Measurements from ENCODE around the gene C6orf15.
"Not testable (repeated sequence)": the region's sequence is repeated elsewhere in the genome, so short reads cannot be mapped to it uniquely, and the experiment has no call there.

Gene C6orf15

GRCh38 chr6:31079656-31080261 lies 32.6 kb downstream of the C6orf15 start:
- H3K4me1 ChIP-seq (ENCODE audit: insufficient read depth, low read length), result peaks cover 7% of the 10 kb centered on the region; the same call in 1 of the 2 replicates
- no peaks in the 10 kb centered on the region for H3K9me3 ChIP-seq (ENCODE audit: control insufficient read depth, insufficient read depth, low read length)
- H3K9ac ChIP-seq (ENCODE audit: low read depth, low read length), result no peak overlapping the region
- H3K36me3 ChIP-seq (ENCODE audit: insufficient read depth, low read length), result no peaks in the 10 kb centered on the region

- no peaks in the 10 kb centered on the region for H3K9me3 ChIP-seq (ENCODE audit: control insufficient read depth, insufficient read depth, low read length)
- H3K4me1 ChIP-seq (ENCODE audit: insufficient read depth, low read length), result peaks cover 4% of the 10 kb centered on the region; the same call in 1 of the 2 replicates
- H3K9ac ChIP-seq (ENCODE audit: low read depth, low read length), result no peak overlapping the region
- no peaks in the 10 kb centered on the region for H3K36me3 ChIP-seq (ENCODE audit: insufficient read depth, low read length)
Measured at GRCh38 chr6:31076611-31077010, 35.8 kb downstream of the C6orf15 start.

- H3K4me1 ChIP-seq (ENCODE audit: insufficient read depth, low read length), result peaks cover 9% of the 10 kb centered on the region; the same call in 1 of the 2 replicates
- H3K9me3 ChIP-seq (ENCODE audit: control insufficient read depth, insufficient read depth, low read length), result no peaks in the 10 kb centered on the region
- H3K36me3 ChIP-seq (ENCODE audit: insufficient read depth, low read length), result no peaks in the 10 kb centered on the region
- H3K9ac ChIP-seq (ENCODE audit: low read depth, low read length), result no peak overlapping the region
Measured at GRCh38 chr6:31075528-31075927, 36.8 kb downstream of the C6orf15 start.

- Histone ChIP-seq H3K9ac (ENCODE audit: low read depth, low read length) (no peak overlapping the region), H3K4me1 (ENCODE audit: insufficient read depth, low read length) (peaks cover 10% of the 10 kb centered on the region; the same call in 1 of the 2 replicates), H3K36me3 (ENCODE audit: insufficient read depth, low read length) (no peaks in the 10 kb centered on the region), H3K9me3 (ENCODE audit: control insufficient read depth, insufficient read depth, low read length) (no peaks in the 10 kb centered on the region)
Measured at GRCh38 chr6:31074401-31074800, 38.0 kb downstream of the C6orf15 start.

- Histone ChIP-seq H3K9ac (ENCODE audit: low read depth, low read length) (no peak overlapping the region; the same call in 1 of the 2 replicates), H3K36me3 (ENCODE audit: insufficient read depth, low read length) (no peaks in the 10 kb centered on the region), H3K4me1 (ENCODE audit: insufficient read depth, low read length) (peaks cover 9% of the 10 kb centered on the region; the same call in 1 of the 2 replicates), H3K9me3 (ENCODE audit: control insufficient read depth, insufficient read depth, low read length) (no peaks in the 10 kb centered on the region; the same call in 1 of the 2 replicates)
Measured at GRCh38 chr6:31070711-31071197, 41.6 kb downstream of the C6orf15 start.

- Histone ChIP-seq H3K9ac (ENCODE audit: low read depth, low read length) (no peak overlapping the region), H3K4me1 (ENCODE audit: insufficient read depth, low read length) (peaks cover 9% of the 10 kb centered on the region; the same call in 1 of the 2 replicates), H3K36me3 (ENCODE audit: insufficient read depth, low read length) (no peaks in the 10 kb centered on the region), H3K9me3 (ENCODE audit: control insufficient read depth, insufficient read depth, low read length) (no peaks in the 10 kb centered on the region; the same call in 1 of the 2 replicates)
Measured at GRCh38 chr6:31068669-31069340, 43.6 kb downstream of the C6orf15 start.

GRCh38 chr6:31067891-31068668 lies 44.3 kb downstream of the C6orf15 start:
- H3K9ac ChIP-seq (ENCODE audit: low read depth, low read length); H3K36me3 ChIP-seq (ENCODE audit: insufficient read depth, low read length); H3K4me1 ChIP-seq (ENCODE audit: insufficient read depth, low read length); H3K9me3 ChIP-seq (ENCODE audit: control insufficient read depth, insufficient read depth, low read length): not testable (repeated sequence)

- not testable (repeated sequence) for H3K9ac ChIP-seq (ENCODE audit: low read depth, low read length); H3K36me3 ChIP-seq (ENCODE audit: insufficient read depth, low read length); H3K4me1 ChIP-seq (ENCODE audit: insufficient read depth, low read length); H3K9me3 ChIP-seq (ENCODE audit: control insufficient read depth, insufficient read depth, low read length)
Measured at GRCh38 chr6:31067028-31067427, 45.3 kb downstream of the C6orf15 start.

GRCh38 chr6:31065556-31065955 lies 46.8 kb downstream of the C6orf15 start:
- Histone ChIP-seq H3K9ac (ENCODE audit: low read depth, low read length) (no peak overlapping the region), H3K4me1 (ENCODE audit: insufficient read depth, low read length) (peaks cover 4% of the 10 kb centered on the region; the same call in 1 of the 2 replicates), H3K36me3 (ENCODE audit: insufficient read depth, low read length) (no peaks in the 10 kb centered on the region), H3K9me3 (ENCODE audit: control insufficient read depth, insufficient read depth, low read length) (no peaks in the 10 kb centered on the region; the same call in 1 of the 2 replicates)

GRCh38 chr6:31063906-31064435 lies 48.4 kb downstream of the C6orf15 start:
- H3K9me3 ChIP-seq (ENCODE audit: control insufficient read depth, insufficient read depth, low read length), result no peaks in the 10 kb centered on the region; the same call in 1 of the 2 replicates
- no peak overlapping the region for H3K9ac ChIP-seq (ENCODE audit: low read depth, low read length)
- no peaks in the 10 kb centered on the region for H3K36me3 ChIP-seq (ENCODE audit: insufficient read depth, low read length)
- no peaks in the 10 kb centered on the region for H3K4me1 ChIP-seq (ENCODE audit: insufficient read depth, low read length)

All from ES-I3 (cell line).